Nephron progenitor cell (in vitro differentiated cells): Measurements from ENCODE around the gene CSNK1D.

Experiments used
- DNase-seq: peaks from one replicate; pipeline ENCODE4 v3.0.0; 2021
- H3K27ac Mint-ChIP-seq: 2 replicates; pipeline ENCODE4 v1.8.0; 2021; ENCODE audit warnings: mild to moderate bottlenecking, moderate library complexity, mixed read lengths
- H3K27me3 Mint-ChIP-seq: 2 replicates; pipeline ENCODE4 v1.8.0; 2021; ENCODE audit warnings: mild to moderate bottlenecking, low read depth, mixed read lengths; ENCODE audit not compliant: poor library complexity
- H3K36me3 Mint-ChIP-seq: 2 replicates; pipeline ENCODE4 v1.8.0; 2021; ENCODE audit warnings: low read depth, mixed read lengths
- H3K4me1 Mint-ChIP-seq: 2 replicates; pipeline ENCODE4 v1.8.0; 2021; ENCODE audit warnings: mixed read lengths
- H3K4me3 Mint-ChIP-seq: 2 replicates; pipeline ENCODE4 v1.8.0; 2021; ENCODE audit warnings: mild to moderate bottlenecking, moderate library complexity, mixed read lengths
- H3K9me3 Mint-ChIP-seq: 2 replicates; pipeline ENCODE4 v1.8.0; 2021; ENCODE audit warnings: mild to moderate bottlenecking, moderate library complexity, mixed read lengths
- TF ChIP-seq, protein P1 (sequence below): fragments of 200-600 bp; sonication (generic); IDR thresholded peaks from 2 replicates; pipeline ENCODE4 v1.5.0; 2021; ENCODE audit warnings: antibody characterized with exemption

CSNK1D gene

DNA sequence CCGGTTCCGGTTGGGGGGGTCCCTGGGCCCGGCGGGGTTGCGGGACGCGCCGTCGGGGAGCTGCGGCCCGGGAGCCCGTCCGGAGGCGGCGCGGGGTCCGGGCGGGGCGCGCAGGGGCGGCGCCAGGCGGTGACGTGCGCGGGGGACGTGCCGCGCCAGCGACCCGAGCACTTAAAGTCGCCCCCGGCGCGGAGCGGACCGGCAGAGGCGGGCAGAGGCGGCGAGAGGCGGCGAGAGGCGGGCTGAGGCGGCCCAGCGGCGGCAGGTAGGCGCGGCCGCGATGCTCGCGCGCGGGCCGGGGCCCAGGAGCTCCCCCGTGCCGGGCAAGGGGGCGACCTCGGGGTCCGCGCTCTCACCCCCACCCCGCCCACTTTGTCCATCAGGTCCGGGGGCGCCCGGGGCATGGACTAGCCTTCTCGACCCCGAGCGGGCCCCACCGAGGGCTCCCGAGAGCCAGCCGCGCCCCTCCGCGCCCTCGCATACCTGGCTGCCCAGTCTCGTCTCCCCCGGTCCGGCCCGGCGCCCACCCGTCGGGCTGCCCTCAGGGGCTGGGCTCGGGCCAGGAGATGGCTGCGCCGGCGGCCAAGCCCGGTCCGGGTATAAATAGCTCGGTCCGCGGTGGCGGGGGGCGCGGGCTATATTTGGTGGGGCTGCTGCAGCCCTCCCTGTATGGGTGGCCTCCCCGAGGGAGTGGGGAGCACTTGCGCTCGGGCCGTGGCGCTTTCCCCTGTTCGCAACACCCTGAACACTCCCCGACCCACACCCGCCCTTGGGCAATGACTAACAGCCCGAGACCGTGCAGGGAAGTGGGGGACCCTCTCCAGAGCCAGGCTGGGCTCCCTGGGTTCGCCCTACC, 44.4 kb downstream of the CSNK1D start, which contains the start of gene SLC16A3:
Gene SLC16A3 (plus strand): TSS at position 201 of the 856 bp plus-strand sequence. CDS start 6,967 bp downstream, outside the sequence.
- peak; percentile 80 for DNase-seq
- H3K36me3 Mint-ChIP-seq, result no peaks in the 10 kb centered on the region
- peaks cover 17% of the 10 kb centered on the region for H3K4me1 Mint-ChIP-seq
- H3K27ac Mint-ChIP-seq, result peak within 1 kb of the TSS; percentile 59
- peaks cover 3% of the 10 kb centered on the region for H3K27me3 Mint-ChIP-seq
- TF ChIP-seq, protein P1, sequence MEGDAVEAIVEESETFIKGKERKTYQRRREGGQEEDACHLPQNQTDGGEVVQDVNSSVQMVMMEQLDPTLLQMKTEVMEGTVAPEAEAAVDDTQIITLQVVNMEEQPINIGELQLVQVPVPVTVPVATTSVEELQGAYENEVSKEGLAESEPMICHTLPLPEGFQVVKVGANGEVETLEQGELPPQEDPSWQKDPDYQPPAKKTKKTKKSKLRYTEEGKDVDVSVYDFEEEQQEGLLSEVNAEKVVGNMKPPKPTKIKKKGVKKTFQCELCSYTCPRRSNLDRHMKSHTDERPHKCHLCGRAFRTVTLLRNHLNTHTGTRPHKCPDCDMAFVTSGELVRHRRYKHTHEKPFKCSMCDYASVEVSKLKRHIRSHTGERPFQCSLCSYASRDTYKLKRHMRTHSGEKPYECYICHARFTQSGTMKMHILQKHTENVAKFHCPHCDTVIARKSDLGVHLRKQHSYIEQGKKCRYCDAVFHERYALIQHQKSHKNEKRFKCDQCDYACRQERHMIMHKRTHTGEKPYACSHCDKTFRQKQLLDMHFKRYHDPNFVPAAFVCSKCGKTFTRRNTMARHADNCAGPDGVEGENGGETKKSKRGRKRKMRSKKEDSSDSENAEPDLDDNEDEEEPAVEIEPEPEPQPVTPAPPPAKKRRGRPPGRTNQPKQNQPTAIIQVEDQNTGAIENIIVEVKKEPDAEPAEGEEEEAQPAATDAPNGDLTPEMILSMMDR, result no peak
- no peaks in the 10 kb centered on the region for H3K9me3 Mint-ChIP-seq
- peak within 1 kb of the TSS; percentile 84 for H3K4me3 Mint-ChIP-seq

DNA sequence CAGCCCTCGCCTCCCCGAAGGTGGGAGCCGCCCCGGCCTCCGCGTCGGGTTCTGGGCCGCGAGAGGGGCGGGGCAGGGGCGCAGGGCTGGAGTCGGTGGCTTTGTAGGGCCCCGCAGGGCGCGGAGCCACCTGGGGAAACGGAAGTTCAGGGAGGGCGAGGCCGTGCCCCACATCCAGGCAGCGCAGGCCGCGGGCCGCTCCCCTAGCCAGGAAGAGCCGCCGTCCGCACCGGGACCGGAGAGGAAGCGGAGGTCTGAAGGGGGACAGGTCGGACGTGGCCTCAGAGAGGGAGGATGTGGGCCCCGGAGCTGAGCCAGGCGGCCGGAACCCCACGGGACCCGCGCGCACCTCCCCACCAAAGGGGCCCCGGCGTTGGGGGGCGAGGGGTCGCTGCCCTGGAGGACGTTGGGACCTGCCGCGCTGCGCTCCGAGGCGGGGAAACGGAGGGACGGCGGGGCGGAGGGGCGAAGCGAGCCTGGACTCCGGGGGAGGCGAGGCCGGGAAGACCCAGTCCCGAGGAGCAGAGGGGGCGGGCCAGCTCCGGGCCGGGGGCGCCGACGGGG, 45.1 kb downstream of the CSNK1D start:
- Mint-ChIP-seq H3K9me3 (no peaks in the 10 kb centered on the region), H3K4me1 (peaks cover 10% of the 10 kb centered on the region), H3K27me3 (peaks cover 3% of the 10 kb centered on the region), H3K36me3 (no peaks in the 10 kb centered on the region), H3K4me3 (peak overlapping the region; percentile 62), H3K27ac (no peak overlapping the region)
- TF ChIP-seq, protein P1, result no peak
- DNase-seq, result peak; percentile 32

DNA sequence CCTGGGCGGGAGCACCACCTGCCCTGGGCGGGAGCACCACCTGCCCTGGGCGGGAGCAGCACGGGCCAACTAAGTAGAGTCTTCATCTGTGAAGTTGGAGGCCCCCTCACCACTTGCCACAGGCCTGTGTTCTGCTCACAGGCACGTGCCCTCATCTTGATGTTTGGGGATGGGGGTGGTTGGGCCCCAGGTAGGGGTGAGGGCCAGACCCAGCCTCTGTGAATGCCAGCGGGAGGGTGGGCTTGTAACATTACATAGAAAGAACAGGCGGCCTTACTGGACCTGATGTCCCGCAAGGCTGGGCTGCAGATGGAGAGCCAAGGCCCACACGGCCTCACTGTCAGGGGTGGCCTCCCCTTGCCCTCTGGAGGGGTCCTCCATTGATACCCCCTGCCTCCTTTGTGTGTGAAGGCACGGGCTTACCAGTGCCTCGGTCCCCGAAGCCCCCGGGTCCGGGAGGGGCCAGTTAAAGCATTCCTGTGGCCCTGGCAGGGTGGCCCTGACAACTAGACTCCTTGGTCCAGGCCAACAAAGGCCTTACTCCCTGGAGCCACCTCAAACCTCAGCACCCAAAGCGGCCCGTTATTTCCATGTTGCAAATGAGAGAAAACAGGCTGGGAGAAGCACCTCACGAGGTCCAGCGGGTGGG, 45.7 kb downstream of the CSNK1D start:
- H3K9me3 Mint-ChIP-seq, result no peaks in the 10 kb centered on the region
- H3K27ac Mint-ChIP-seq, result no peak overlapping the region
- H3K27me3 Mint-ChIP-seq, result peaks cover 4% of the 10 kb centered on the region
- TF ChIP-seq, protein P1, result no peak
- DNase-seq, result no peak
- H3K4me3 Mint-ChIP-seq, result peak overlapping the region; percentile 62
- peaks cover 5% of the 10 kb centered on the region for H3K4me1 Mint-ChIP-seq
- H3K36me3 Mint-ChIP-seq, result no peaks in the 10 kb centered on the region

DNA sequence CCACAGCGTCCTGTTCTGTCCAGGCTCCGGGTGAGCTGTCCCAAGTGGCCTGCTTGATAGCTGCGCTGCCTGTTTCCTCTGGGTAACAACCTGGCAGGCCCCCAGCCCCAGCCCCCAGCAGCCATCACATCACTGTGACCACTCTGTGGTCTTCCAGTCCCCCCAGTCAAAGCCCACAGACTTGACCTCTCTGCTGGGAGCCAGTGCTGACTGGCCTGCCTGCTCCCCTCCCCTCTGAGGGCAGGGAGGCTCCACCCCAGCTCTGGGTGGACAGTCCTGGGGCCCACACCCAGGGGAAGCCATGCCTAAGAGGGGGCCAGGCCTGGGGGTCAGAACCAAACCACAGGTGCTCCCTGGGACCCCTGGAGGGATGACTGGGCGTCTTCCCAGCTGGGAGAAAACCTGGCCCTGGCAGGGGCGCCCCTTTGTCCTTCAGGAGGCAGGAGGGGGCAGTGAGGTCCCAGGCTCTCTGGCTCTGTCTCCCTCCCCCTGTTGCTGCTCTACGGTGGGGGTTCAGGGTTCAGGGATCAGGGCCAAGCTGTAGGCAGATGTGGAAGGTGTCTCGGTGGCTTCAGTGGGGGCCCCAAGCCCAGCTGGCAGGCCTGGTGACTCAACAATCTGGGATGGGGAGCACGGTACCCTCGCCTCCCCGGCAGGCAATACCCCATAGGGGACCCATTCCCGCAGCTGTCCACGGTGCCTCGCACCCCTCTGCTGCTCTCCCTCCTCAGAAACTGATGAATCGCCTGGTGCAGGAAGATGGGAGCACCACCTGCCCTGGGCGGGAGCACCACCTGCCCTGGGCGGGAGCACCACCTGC, 46.5 kb downstream of the CSNK1D start:
- Mint-ChIP-seq H3K27me3 (peaks cover 10% of the 10 kb centered on the region), H3K9me3 (no peaks in the 10 kb centered on the region), H3K4me3 (no peak overlapping the region), H3K4me1 (peaks cover 5% of the 10 kb centered on the region), H3K27ac (no peak overlapping the region), H3K36me3 (no peaks in the 10 kb centered on the region)
- TF ChIP-seq, protein P1, result no peak
- no peak for DNase-seq

DNA sequence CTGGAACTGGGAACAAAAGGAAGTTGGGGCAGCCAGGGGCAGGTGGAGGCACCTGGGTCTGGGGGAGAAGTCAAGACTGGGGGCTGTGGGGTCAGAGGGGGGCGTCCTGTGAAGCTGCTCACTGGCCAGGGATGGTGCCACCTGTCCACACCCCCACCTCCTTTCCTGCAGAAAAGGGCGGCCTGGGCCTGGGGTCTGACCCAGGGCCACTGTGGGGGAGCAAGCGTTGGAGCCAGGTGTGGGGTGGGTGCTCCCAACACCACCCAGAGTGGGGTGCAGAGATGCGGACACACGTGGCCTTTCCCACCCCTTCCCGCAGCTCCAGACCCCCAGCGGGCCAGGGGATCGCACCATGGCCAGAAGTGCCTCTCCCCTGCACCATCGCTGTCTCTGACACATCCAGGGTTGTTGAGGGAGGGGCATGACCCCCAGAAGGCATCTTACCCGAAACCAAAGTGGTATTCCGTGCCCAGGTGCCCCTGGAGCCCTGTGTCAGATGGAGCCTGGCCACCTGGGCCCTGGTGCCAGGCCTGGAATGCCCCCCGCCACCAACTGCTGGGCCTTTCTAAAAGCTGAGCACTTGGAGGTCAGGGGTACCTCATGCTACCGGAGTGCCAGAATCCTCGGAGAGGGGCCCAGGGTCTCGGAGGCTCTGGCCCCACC, 47.2 kb downstream of the CSNK1D start:
- no peak overlapping the region for H3K27ac Mint-ChIP-seq
- TF ChIP-seq, protein P1, result no peak
- no peak for DNase-seq
- no peaks in the 10 kb centered on the region for H3K9me3 Mint-ChIP-seq
- peaks cover 10% of the 10 kb centered on the region for H3K4me1 Mint-ChIP-seq
- H3K4me3 Mint-ChIP-seq, result no peak overlapping the region
- no peaks in the 10 kb centered on the region for H3K36me3 Mint-ChIP-seq
- peaks cover 10% of the 10 kb centered on the region for H3K27me3 Mint-ChIP-seq
